Spleen (tissue), 11 donors: ENCODE measurements around the gene CHST13. TPM values are rescaled to one million over a fixed set of nuclear protein-coding genes. Genes with fewer than 3 reads are reported as not detected.

Source experiments
- DNase-seq: peaks from one replicate; pipeline ENCODE4 v3.0.0-alpha.2; 2020
- H3K27ac ChIP-seq, 8 donors: fragments of 200-600 bp; sonication (generic) in 7 of 8; 1 replicate in 4 of 8; 2 replicates in 4 of 8; pipeline versions ENCODE4 v1.5.0 to v1.8.0; 2016 to 2021; ENCODE audit warnings: inconsistent platforms in 4 of 8, mild to moderate bottlenecking in 4 of 8, moderate library complexity in 1 of 8
- H3K27me3 ChIP-seq, 7 donors: fragments of 200-600 bp; sonication (generic) in 6 of 7; replicated peaks in 1 of 7; 1 replicate in 4 of 7; 2 replicates in 3 of 7; pipeline versions ENCODE4 v1.5.0 to v1.8.0; 2016 to 2021; ENCODE audit warnings: inconsistent platforms in 3 of 7, mild to moderate bottlenecking in 1 of 7
- H3K36me3 ChIP-seq, 6 donors: fragments of 200-600 bp; sonication (generic) in 5 of 6; 1 replicate in 4 of 6; 2 replicates in 2 of 6; pipeline versions ENCODE4 v1.5.0 to v1.8.0; 2016 to 2021; ENCODE audit warnings: inconsistent platforms in 2 of 6
- H3K4me1 ChIP-seq, 6 donors: fragments of 200-600 bp; sonication (generic) in 5 of 6; 1 replicate in 3 of 6; 2 replicates in 3 of 6; pipeline versions ENCODE4 v1.5.0 to v1.8.0; 2016 to 2021; ENCODE audit warnings: inconsistent platforms in 3 of 6
- H3K4me3 ChIP-seq, 8 donors: fragments of 200-600 bp; sonication (generic) in 7 of 8; 1 replicate in 4 of 8; 2 replicates in 4 of 8; pipeline versions ENCODE4 v1.5.0 to v1.8.0; 2016 to 2021; ENCODE audit warnings: inconsistent platforms in 4 of 8, mild to moderate bottlenecking in 4 of 8, moderate library complexity in 2 of 8
- H3K9me3 ChIP-seq, 8 donors: fragments of 200-600 bp; sonication (generic) in 7 of 8; 1 replicate in 4 of 8; 2 replicates in 4 of 8; pipeline versions ENCODE4 v1.5.0 to v1.8.0; 2016 to 2021; ENCODE audit warnings: inconsistent platforms in 4 of 8
- CTCF ChIP-seq, 11 experiments: fragments of 200-600 bp in 7 of 11; fragments of 450-650 bp in 4 of 11; sonication (generic) in 4 of 11; IDR thresholded peaks in 8 of 11; conservative IDR thresholded peaks in 3 of 11; 1 replicate in 7 of 11; 2 replicates in 4 of 11; pipeline versions ENCODE4 v1.4.0 to v1.8.0; 2016 to 2021; ENCODE audit warnings: antibody characterized with exemption in 11 of 11, inconsistent platforms in 4 of 11, mild to moderate bottlenecking in 1 of 11
- POLR2A ChIP-seq, 3 donors: fragments of 450-650 bp; IDR thresholded peaks; one replicate each; pipeline ENCODE4 v1.5.1; 2017; ENCODE audit warnings: antibody characterized with exemption in 3 of 3, mild to moderate bottlenecking in 1 of 3
- POLR2AphosphoS5 ChIP-seq, 3 donors: sonication (generic); formaldehyde crosslinking; IDR thresholded peaks; one replicate each; pipeline ENCODE4 v1.5.1; 2017; ENCODE audit warnings: antibody characterized with exemption in 3 of 3
- WGBS, 5 donors: extraction: QIAGEN DNeasy Blood & Tissue Kit in 3 of 5; methylation state at CpG; one replicate each; pipeline versions ENCODE4 v1.1.5 to v1.1.7; 2013 to 2018; 5-methylcytosine and 5-hydroxymethylcytosine counted together
- intact Hi-C: fragments of 100-400 bp; cut with DNase I; formaldehyde crosslinking; loops from one replicate; pipeline ENCODE4 v1.15.0; 2023; ENCODE audit warnings: low total_unique reads
- polyA plus RNA-seq, 3 donors: library from polyadenylated mRNA; stranded (reverse); fragments of 200-250 nt; gene quantifications; one replicate each; pipeline ENCODE4 v1.2.1, GENCODE V29; 2013
- total RNA-seq, 7 donors: library from RNA; depleted of rRNA in 3 of 7; stranded (reverse); fragments of >200 nt in 3 of 7; fragmentation: NEBNext Ultra II Directional in 4 of 7; extraction: Animal tissue kit (Norgen Biotek cat#: 25700) in 4 of 7; gene quantifications; one replicate each; pipeline versions ENCODE4 v1.1.0 to v1.2.1, GENCODE V29; 2016 to 2021
- donor health status: healthy with polysubstance abuse.
- donor health status: DM: no; HTN: no; CAD: no; lungs with moderate emphysema.
- donor health status: DM: no; HTN: no; CAD: no.
- donor health status: Bipolar disorder and iron deficiency.
- donor health status: healthy.
- donor health status: DM: no; HTN: no; CAD: no.
- donor health status: DM: yes; HTN: yes; CAD: no.

The CHST13 gene
- total and polyA plus RNA-seq, 10 donors = 0.26 to 11.2 (median 2.9) TPM

GRCh38 chr3:126525091-126525852 lies 1.3 kb downstream of the CHST13 start:
- H3K36me3 ChIP-seq = no peaks in the 10 kb centered on the region
- peak overlapping the region in 2 of 8 donors; percentile 83 to 86 for H3K27ac ChIP-seq
- H3K4me1 ChIP-seq = peaks cover 3 to 82% (median 45%) of the 10 kb centered on the region in 6 donors
- no peaks in the 10 kb centered on the region for H3K9me3 ChIP-seq
- WGBS, 5 donors = 74 to 87% (median 86%) methylated on average over 11 to 12 of the region's 12 CpGs
- peak overlapping the region in 3 of 8 donors; percentile 45 to 71 (median 50) for H3K4me3 ChIP-seq
- peak; percentile 42 for DNase-seq
- H3K27me3 ChIP-seq = peaks cover 0 to 48% (median 16%) of the 10 kb centered on the region in 7 donors
- TF ChIP-seq POLR2AphosphoS5 (IDR thresholded peaks at IDR 0.05) = no peak
- no peak for TF ChIP-seq CTCF (IDR thresholded peaks at IDR 0.05 in 8 of 11, conservative IDR thresholded peaks at IDR 0.05 in 3 of 11)
- TF ChIP-seq POLR2A (IDR thresholded peaks at IDR 0.05) = no peak
- intact Hi-C loops = loop anchor here (5.0 to 10.0 kb wide), 2 partner anchors 130 to 1022 kb away; partner anchors contain the start of gene TXNRD3

DNA sequence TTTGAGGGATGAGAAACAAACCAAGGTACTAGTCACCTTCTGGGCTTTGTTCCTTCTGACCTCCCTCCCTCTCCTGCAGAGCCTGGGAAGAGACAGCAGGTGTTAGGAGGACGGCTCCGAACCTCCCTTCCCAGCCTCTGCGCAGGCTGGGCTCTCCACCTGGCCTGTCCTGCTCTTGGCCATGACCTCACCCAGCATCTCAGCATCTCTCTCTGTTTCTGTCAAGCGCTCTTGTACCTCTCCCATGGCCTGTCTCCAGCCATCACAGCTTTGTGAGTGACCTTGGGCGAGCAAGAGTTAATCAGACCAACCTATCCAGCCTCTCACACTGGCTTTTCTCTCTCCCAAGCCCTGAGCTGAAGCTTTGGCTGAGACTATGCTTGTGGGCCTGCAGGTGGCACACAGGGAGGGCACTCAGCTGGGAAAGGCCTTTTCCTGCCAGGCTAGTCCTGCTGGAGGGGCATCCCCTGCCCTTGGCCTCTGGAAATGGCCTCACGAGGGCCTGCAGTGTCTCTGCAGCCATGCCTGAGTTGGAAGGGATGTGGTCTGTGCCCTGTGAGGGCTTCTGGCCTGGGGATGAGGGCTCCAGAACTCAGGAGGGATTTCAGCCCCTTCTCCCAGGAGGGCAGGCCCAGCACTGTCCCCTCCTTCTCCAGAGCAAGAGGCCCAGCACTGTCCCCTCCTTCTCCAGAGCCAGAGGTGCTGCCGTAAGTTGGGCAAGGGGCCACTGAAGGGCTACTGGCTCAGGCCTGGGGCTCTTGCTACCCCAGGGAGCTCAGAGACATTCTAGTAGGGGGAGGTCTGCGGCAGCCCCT lies 2.1 kb downstream of the CHST13 start:
- DNase-seq = peak; percentile 76
- no peaks in the 10 kb centered on the region for H3K9me3 ChIP-seq
- TF ChIP-seq POLR2A (IDR thresholded peaks at IDR 0.05) (no peak), CTCF (IDR thresholded peaks at IDR 0.05 in 8 of 11, conservative IDR thresholded peaks at IDR 0.05 in 3 of 11) (peak in 1 of 11 experiments; percentile 14), POLR2AphosphoS5 (IDR thresholded peaks at IDR 0.05) (peak; percentile 39 to 61 (median 43))
- H3K36me3 ChIP-seq = no peaks in the 10 kb centered on the region
- intact Hi-C loops = loop anchor here (5.0 to 10.0 kb wide), 2 partner anchors 129 to 1021 kb away; partner anchors contain the start of gene TXNRD3
- peaks cover 3 to 90% (median 50%) of the 10 kb centered on the region in 6 donors for H3K4me1 ChIP-seq
- WGBS, 5 donors = 78 to 96% (median 85%) methylated on average over 7 to 8 of the region's 8 CpGs
- H3K27ac ChIP-seq = no peak overlapping the region
- H3K4me3 ChIP-seq = no peak overlapping the region
- H3K27me3 ChIP-seq = peaks cover 0 to 55% (median 16%) of the 10 kb centered on the region in 7 donors

DNA sequence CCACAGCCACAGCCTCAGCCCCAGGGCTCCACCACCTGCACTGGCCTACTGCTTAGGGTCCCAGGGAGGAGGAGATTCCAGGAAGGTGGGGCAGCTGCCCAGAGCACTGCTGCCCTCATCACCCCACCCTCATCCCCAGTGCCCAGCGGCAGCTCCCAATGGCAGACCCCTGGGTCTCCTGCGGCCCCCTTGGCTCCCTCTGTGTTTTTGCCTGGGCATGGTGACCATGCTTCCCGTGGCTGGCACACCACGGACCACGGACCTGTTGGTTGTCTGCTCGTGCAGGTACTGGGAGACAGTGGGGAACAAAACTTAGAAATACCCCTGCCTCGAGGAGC lies 2.7 kb downstream of the CHST13 start:
- 67 to 88% (median 81%) methylated on average over 4 to 7 of the region's 7 CpGs for WGBS, 5 donors
- Histone ChIP-seq H3K27ac (no peak overlapping the region), H3K9me3 (no peaks in the 10 kb centered on the region), H3K36me3 (no peaks in the 10 kb centered on the region), H3K4me1 (peaks cover 3 to 91% (median 50%) of the 10 kb centered on the region in 6 donors), H3K27me3 (peaks cover 0 to 55% (median 16%) of the 10 kb centered on the region in 7 donors), H3K4me3 (no peak overlapping the region)
- DNase-seq = peak; percentile 59
- TF ChIP-seq POLR2A (IDR thresholded peaks at IDR 0.05) (no peak), POLR2AphosphoS5 (IDR thresholded peaks at IDR 0.05) (no peak), CTCF (IDR thresholded peaks at IDR 0.05 in 8 of 11, conservative IDR thresholded peaks at IDR 0.05 in 3 of 11) (no peak)
- intact Hi-C loops = loop anchor here (5.0 to 10.0 kb wide), 2 partner anchors 128 to 1021 kb away; partner anchors contain the start of gene TXNRD3
